HG03066 (cell line): ENCODE measurements around the gene COL18A1.

ENCODE experiments used
- ATAC-seq: cut with Tn5 transposase; IDR thresholded peaks from one replicate; pipeline ENCODE4 v1.9.1; 2021; ENCODE audit warnings: low read depth; ENCODE audit not compliant: unreplicated experiment

COL18A1 gene

GRCh38 chr21:45410865-45411809, 6.2 kb downstream of the COL18A1 start:
- no peak for ATAC-seq

- ATAC-seq = no peak
These were observed 6.8 kb downstream of the COL18A1 start for GRCh38 chr21:45411810-45412206.

DNA sequence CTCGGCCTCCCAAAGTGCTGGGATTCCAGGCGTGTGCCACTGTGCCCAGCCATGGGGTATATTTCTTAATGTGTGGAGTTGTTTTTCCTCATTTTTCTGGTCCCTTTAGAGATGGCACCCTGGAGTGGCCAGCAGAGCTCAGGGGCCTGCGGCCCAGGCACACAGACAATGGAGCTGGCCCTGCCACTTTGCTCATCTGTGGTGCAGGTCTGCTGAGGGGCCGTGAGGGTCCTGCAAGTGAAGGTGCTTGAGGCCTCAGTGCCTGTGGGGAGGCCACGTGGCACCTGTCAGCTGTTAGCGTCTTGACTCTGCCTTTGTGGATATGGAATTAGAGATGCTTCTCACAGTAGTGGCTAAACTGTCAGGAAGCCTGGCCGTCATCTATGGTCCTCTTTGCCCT, 7.5 kb downstream of the COL18A1 start:
- ATAC-seq = no peak

DNA sequence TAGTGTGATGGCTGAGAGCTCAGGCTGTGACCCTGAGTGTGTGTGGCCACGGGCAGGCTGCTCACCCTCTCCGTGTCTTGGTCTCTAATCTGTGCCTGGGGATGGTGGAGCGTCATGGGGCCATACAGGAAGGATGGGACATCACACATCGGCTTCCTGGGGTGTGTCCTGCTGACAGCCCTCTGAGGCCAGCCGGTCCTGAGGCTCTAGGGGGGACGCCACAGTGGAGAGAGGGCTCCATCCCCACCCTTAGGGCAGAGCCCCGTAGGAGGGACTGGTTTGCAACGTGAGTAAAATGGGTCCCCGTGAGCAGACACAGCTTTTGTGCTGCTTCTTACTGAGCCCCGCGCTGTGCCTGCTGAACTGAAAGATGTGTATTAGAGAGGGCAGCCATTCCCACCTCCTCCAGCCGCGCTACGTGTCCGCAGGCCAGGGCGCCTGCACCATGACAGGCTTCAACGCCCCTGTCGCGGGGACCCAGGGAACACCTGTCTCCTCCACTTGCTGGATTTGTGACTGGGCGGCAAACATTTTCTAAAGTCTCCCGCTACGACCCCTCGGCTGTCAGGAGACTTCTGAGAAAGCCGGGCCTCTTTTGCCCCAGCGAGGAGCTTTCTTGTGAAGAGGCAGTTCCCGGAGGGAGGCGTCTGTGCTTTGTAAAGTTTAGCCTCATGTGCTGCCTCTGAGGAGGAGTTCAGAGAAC, 8.1 kb downstream of the COL18A1 start:
- no peak for ATAC-seq

- ATAC-seq = no peak
These were observed 9.0 kb downstream of the COL18A1 start for GRCh38 chr21:45413922-45414321.

GRCh38 chr21:45414396-45415187, 9.6 kb downstream of the COL18A1 start:
- no peak for ATAC-seq

GRCh38 chr21:45415188-45415942, 10.4 kb downstream of the COL18A1 start:
- no peak for ATAC-seq

DNA sequence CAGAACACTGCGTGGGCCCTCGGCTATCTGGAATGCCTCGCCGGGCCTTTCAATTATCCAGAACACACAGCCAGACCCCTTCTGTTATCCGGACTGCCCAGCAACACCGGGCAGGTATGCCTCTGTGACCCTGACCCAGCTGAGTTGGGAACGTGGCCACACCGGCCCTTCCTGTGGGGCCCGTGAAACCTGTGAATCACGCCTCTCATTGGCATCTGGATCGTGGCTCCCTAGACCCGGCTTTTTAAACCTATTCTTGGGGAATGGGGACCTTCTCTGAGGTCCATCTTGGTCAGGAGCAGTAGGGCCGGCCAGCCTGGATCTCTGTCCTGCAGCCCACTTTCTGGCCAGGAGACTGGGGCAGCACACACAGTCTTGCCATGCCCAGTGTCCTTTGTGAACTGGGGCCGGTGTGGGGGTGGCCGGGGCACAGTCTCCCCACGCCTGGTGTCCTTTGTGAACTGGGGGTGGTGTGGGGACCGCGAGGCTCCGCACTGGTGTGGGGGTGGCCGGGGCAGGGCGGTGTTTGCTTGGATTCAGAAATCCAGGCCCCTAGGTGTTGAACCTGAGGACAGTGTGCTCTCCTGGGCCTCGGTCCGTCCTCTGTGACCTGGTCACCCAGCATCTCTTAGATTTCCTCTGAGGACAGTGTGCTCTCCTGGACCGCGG, 11.1 kb downstream of the COL18A1 start:
- no peak for ATAC-seq

DNA sequence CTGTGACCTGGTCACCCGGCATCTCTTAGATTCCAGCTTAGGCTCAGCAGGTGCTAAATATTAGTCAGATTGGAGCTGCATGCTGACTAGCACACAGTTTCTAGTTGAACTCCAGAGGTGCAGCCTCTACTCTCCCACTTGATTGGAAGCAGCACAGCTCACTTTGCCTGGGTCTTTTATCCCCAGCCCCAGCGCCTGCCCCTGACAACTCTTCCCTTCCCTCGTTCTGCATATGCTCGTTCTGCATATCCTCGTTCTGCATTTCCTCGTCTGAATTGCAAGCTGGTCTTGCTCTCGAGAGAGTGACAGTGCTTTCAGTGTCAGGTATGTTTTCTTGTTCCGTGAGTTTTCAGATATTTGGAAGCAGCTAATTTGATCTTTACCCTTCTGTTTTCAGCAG, 11.7 kb downstream of the COL18A1 start:
- ATAC-seq = no peak

DNA sequence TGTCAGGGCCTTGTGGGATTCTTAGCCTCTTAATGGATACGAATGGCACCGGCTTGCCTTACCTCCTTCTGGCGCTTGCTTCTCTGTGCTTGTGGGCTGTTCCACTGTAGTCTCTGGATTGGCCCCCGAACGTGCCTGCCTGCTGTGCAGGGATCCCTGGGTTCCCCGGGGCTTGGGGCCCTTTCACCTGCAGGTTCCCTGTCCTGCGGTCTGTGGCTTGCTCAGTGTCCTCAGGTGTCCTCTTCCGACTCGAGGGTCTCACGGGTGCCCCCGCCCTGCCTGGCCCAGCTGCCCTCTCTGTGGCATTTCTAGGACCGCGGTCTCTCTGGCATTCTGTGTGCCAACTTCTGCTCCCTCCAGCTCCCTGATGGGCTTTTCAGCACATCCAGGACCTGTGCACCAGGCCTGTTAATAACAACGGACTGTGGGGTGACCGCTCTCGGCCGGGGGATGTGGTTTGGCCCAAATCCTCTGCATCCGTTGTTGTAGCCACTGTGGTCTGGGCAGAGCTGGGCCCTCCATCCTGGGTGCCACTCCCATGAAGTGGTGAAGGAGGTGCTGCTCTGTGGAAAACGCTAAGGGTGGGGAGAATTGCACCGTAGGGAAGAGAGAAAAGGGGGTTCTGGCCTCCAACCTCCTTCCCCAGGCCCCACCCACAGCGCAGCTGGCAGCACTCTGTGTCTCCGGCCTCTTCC, 12.4 kb downstream of the COL18A1 start:
- ATAC-seq = no peak

GRCh38 chr21:45417951-45418300, 13.0 kb downstream of the COL18A1 start:
- no peak for ATAC-seq

DNA sequence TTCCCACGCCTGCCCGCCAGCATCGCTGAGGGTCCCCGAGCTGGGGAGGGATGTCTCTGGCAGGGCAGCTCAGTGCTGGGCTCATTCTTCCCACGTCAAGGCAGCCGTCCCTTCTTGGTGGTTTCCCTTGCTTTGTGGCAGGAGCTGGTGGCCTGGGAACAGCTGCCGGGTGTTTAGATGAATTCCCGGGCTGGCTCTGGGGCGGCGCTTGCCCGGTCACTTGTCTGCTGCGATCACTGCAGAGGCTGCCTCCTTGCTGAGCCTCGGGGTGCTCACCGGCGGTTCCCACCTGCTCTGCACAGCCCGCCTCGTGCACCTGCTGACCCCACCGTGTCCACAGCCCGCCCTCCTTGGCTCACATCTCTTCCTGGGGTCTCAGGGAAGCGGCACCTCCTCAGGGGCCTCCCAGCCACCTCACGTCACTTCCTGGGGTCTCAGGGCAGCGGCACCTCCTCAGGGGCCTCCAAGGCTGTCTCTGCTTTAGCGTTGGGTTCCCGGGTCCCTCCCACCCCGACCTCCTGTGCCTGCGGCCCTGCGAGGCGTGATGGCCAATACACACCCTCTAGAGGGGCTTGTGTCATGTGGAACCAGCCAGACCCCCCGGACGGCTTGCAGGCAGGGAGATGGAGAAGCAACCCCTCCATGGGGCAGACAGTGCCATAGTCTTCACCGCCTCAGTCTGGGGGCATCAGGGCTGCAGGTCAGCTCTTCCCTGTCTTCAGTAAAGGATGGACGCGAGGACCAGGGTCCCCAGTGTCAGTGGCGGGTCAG, 13.5 kb downstream of the COL18A1 start:
- no peak for ATAC-seq

DNA sequence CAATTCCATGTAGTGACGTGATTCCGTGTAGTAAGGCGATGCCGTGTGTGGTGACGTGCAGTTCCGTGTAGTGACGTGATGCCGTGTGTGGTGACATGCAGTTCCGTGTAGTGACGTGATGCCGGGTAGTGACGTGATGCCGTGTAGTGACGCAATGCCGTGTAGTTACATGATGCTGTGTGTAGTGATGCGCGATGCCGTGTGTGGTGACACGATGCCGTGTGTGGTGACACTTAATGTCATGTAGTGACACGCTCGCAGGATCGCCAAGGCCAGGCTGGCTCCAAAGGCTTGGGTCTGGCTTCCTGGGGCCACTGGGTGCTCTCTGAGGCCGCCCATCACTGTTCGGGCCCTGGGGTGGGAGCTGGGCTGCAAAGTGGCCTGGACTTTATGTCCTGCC, 14.2 kb downstream of the COL18A1 start:
- no peak for ATAC-seq

- ATAC-seq = no peak
These were observed 15.4 kb downstream of the COL18A1 start for GRCh38 chr21:45420061-45421041.

GRCh38 chr21:45421071-45421845, 16.3 kb downstream of the COL18A1 start:
- ATAC-seq = no peak
